GM10266 (cell line): ENCODE results near the gene TRIM51.
"Not testable (repeated sequence)": the region's sequence is repeated elsewhere in the genome, so short reads cannot be mapped to it uniquely, and the experiment has no call there.

Experiments used
- DNase-seq: peaks from one replicate; pipeline ENCODE4 v3.0.0; 2012; ENCODE audit errors: extremely low spot score
- CTCF ChIP-seq: IDR thresholded peaks from 2 replicates; pipeline ENCODE4 v1.5.1; 2012; ENCODE audit warnings: mild to moderate bottlenecking, low read depth; ENCODE audit not compliant: control insufficient read depth, insufficient read depth; ENCODE audit errors: missing control alignments

The TRIM51 gene, protein sequence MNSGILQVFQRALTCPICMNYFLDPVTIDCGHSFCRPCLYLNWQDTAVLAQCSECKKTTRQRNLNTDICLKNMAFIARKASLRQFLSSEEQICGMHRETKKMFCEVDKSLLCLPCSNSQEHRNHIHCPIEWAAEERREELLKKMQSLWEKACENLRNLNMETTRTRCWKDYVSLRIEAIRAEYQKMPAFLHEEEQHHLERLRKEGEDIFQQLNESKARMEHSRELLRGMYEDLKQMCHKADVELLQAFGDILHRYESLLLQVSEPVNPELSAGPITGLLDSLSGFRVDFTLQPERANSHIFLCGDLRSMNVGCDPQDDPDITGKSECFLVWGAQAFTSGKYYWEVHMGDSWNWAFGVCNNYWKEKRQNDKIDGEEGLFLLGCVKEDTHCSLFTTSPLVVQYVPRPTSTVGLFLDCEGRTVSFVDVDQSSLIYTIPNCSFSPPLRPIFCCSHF

GRCh38 chr11:55882997-55883396, at the start of gene TRIM51:
TRIM51 (plus strand) TSS chr11:55883297; CDS start chr11:55885429, 2,132 bp downstream.
- not testable (repeated sequence) for DNase-seq

DNA sequence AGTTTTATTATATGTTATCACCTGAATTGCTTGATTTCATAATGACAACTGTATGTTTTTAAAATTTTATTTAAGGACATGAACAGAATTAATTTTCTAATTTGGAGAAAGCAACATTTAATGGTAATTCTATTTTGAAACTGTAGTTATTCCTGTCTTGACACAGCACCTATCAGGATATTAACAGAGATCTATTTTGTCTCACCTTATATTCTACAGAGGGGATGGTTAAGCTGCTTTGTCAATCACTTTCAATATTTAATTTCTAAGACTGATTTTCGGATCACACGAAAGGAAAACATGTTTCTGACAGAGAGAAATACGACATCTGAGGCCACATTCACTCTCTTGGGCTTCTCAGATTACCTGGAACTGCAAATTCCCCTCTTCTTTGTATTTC, 44.6 kb upstream of the TRIM51 start, which contains the start of gene OR5D16:
OR5D16 (plus strand) TSS at position 301 of the 400 bp plus-strand sequence; CDS start at position 301, 0 bp downstream.
- DNase-seq = no peak
- no peak for TF ChIP-seq CTCF

DNA sequence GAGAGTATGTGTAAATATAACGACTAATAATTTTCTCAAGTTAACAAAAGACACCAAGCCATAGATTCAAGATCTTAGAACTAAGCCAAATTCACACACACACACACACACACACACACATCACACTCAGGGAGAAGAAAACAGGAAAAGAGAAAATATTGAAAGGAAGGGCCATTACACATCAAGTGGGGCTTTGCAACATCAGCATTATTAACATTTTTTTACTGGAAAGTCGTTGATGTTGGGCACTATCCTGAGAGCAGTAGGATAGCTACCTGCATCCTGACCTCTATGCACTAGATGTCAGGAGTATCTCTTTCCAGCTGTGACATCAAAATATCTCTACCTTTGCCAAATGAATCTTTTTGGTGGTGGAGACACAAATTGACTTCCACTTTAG, 35.6 kb upstream of the TRIM51 start:
- no peak for DNase-seq
- no peak for TF ChIP-seq CTCF

DNA sequence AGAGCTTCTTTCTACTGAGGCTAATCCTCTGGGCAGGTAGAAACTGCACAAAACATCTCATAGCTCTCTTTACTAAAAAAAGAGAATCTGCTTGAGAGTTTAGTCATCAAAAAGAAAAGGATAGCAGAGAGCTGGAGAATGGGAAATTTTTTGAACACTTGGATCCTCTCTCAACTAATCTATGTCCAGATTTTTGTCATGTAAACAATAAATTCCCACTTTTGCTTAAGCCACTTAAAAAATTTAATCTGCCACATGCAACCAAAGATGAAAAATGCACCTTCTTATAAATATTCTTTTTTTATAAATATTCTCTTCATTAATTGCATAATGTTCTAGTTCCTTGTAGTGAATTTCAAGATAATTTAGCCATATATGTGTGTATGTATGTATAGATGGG, 34.1 kb upstream of the TRIM51 start:
- no peak for DNase-seq
- no peak for TF ChIP-seq CTCF

GRCh38 chr11:55852141-55852540, 31.0 kb upstream of the TRIM51 start:
- TF ChIP-seq CTCF = no peak
- DNase-seq = no peak

DNA sequence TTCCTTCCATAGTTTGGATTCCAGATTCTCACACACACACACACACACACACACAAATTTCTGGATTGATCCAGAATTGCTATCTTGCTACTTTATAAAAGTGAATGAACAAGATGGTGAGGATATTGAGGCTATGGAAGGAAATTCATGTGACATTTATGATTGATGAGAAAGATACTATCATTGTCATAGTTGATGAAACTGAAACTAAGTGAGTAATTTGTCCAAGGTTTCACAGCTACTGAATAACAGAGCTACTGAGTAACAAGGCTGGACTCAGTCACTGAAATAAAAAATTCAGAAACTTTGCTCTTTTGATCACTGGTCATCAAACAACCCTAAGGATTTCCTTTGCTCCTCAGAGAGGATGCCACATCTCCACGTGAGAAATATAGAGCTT, 28.4 kb upstream of the TRIM51 start:
- DNase-seq = no peak
- no peak for TF ChIP-seq CTCF

DNA sequence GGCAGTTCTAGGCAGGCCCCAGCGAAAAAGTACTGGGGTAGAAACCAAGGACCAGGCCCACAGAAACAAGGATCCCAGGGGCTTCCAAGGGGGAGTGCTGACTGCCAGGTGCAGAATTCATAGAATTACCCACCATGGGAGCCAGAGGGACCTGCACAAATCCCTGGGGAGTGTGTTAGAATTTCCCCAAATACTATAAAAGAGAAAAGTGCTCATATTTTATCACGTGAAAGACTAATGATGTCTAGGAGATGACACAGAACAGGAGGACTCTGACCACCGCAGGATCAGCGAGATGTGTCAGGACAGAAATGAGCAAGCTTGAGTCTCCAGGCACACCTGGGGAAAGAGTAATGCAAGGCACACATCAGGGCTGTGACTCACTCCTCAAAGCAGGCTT, 15.7 kb upstream of the TRIM51 start:
- DNase-seq = not testable (repeated sequence)

GRCh38 chr11:55872731-55873130, 10.4 kb upstream of the TRIM51 start:
- DNase-seq = not testable (repeated sequence)

- not testable (repeated sequence) for DNase-seq
These were observed 10.0 kb upstream of the TRIM51 start for GRCh38 chr11:55873146-55873545.

DNA sequence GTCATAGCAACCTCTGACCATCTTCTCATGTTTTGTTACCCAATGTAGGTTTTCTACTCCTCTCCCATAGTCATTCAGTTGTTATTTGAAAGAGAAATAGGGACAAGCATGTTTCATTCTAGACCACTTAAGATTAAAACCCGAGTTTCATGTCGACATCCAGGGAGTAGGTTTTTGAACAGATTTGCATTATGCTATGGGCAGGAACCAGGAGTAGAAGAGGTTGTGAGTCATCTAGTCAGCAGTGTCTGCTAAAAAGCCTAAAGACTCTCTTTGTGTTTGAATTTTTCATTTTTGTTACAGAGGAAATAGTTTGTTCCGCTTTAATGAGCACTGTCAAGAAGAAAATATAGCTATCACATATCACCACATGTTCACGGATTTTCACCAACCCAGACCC, 1.9 kb downstream of the TRIM51 start:
- not testable (repeated sequence) for DNase-seq

- DNase-seq = not testable (repeated sequence)
These were observed 2.4 kb downstream of the TRIM51 start for GRCh38 chr11:55885481-55885880.
